PC-3 (cell line): ENCODE results near the gene NKIRAS1.

Source experiments
- CTCF ChIP-seq: fragments of 300-600 bp; sonication (generic); conservative IDR thresholded peaks from 2 replicates; pipeline ENCODE4 v1.5.1; 2017; ENCODE audit warnings: antibody characterized with exemption, low read depth, mild to moderate bottlenecking, low read length
- EZH2 ChIP-seq: fragments of 300-600 bp; sonication (generic); IDR thresholded peaks from one replicate; pipeline ENCODE4 v1.6.1; 2017; ENCODE audit warnings: antibody characterized with exemption, mild to moderate bottlenecking, low read length; ENCODE audit not compliant: unreplicated experiment
- EZH2phosphoT487 ChIP-seq: fragments of 300-600 bp; sonication (generic); IDR thresholded peaks from 2 replicates; pipeline ENCODE4 v1.6.1; 2018; ENCODE audit warnings: mild to moderate bottlenecking, antibody characterized with exemption, low read length, borderline replicate concordance

- TF ChIP-seq CTCF (no peak), EZH2phosphoT487 (no peak), EZH2 (no peak)
Measured at GRCh38 chr3:23937296-23937695, 20.5 kb upstream of the NKIRAS1 start.
